Central memory CD8-positive, alpha-beta T cell (primary cell): ENCODE data around the gene IL1F10.

ENCODE experiments used
- ATAC-seq: fragments of 150-1000 bp; cut with Tn5 transposase; replicated peaks from 2 replicates; pipeline ENCODE4 v1.10.0; 2022; ENCODE audit warnings: mild to moderate bottlenecking, moderate FRiP score, moderate number of reproducible peaks; ENCODE audit not compliant: poor library complexity, severe bottlenecking; ENCODE audit errors: extremely low read depth
- DNase-seq, 2 donors: peaks; one replicate each; pipeline ENCODE4 v3.0.0; 2021; ENCODE audit warnings: low spot score in 2 of 2
- H3K27ac Mint-ChIP-seq: one replicate; pipeline ENCODE4 v1.8.0; 2022; ENCODE audit warnings: low read depth, mild to moderate bottlenecking, moderate library complexity, mixed read lengths
- H3K27me3 Mint-ChIP-seq: one replicate; pipeline ENCODE4 v1.8.0; 2022; ENCODE audit warnings: mixed read lengths
- H3K36me3 Mint-ChIP-seq: one replicate; pipeline ENCODE4 v1.8.0; 2022; ENCODE audit warnings: mild to moderate bottlenecking, moderate library complexity, mixed read lengths; ENCODE audit not compliant: insufficient read depth
- H3K4me1 Mint-ChIP-seq: one replicate; pipeline ENCODE4 v1.8.0; 2022; ENCODE audit warnings: mixed read lengths
- H3K4me3 Mint-ChIP-seq: one replicate; pipeline ENCODE4 v1.8.0; 2022; ENCODE audit warnings: mild to moderate bottlenecking, moderate library complexity, mixed read lengths
- H3K9me3 Mint-ChIP-seq: one replicate; pipeline ENCODE4 v1.8.0; 2022; ENCODE audit warnings: mixed read lengths

The IL1F10 gene

DNA sequence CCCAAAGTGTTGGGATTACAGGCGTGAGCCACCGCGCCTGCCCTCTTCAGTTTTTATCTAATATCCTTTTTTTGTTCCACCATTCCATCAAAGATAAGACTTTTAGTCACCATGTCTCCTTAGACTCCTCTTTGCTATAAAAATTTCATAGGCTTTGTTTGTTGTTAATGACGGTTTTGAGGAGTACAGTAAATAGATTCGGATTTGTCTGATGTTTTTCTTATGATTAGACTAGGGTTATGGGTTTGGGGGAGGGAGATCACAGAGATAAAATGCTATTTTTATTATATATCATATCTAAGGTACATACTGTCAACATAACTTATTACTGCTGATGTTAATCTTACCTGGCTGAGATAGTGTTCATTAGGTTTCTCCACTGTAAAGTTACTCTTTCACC is 21.3 kb upstream of the IL1F10 start:
- H3K36me3 Mint-ChIP-seq = no peaks in the 10 kb centered on the region
- H3K4me1 Mint-ChIP-seq = peaks cover 9% of the 10 kb centered on the region
- peaks cover 5% of the 10 kb centered on the region for H3K9me3 Mint-ChIP-seq
- H3K4me3 Mint-ChIP-seq = no peak overlapping the region
- H3K27ac Mint-ChIP-seq = no peak overlapping the region
- DNase-seq (no peak), ATAC-seq (no peak)
- H3K27me3 Mint-ChIP-seq = peaks cover 51% of the 10 kb centered on the region

DNA sequence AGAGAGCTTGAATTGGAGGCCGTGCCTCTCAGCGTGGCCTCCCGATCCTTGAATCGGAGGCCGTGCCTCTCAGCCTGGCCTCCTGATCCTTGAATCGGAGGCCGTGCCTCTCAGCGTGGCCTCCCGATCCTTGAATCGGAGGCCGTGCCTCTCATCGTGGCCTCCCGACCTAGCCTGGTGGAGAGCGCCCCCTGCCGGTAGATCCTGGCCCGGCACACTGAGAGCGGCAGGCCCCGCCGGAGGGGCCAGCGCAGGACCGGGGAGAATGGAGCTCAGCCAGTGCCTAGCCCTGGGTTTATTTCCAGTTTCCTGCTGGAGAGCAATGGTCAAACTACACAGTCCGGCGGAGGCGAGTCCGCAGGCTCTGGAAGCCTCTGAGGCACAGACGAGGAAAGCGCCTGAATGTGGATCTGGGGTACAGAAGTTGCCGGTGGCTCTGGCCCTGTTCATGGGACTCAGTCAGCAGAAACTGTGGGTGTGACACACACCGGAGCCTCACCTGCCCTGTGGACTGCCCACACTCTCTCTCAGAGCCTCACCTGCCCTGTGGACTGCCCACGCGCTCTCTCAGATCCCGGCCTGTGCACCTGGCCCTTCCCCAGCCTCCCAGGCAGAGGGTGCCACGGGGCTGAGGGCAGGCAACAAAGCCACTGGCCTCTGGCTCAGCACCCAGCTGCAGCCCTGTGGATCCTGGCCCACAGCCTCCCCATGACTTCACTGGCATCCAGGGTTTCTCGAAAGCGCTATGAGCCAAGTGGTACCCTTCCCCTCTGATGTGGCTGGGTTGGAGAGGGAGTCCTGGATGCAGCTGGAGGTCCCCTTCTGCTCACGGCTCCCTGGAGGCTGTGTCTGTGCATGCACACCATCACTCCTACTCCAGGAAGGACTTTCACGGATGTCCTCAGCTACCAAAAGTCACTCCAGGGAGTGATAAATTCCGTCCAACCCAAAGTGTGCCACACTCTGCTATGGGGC is 16.6 kb upstream of the IL1F10 start:
- H3K9me3 Mint-ChIP-seq = peaks cover 22% of the 10 kb centered on the region
- H3K4me1 Mint-ChIP-seq = peaks cover 13% of the 10 kb centered on the region
- H3K4me3 Mint-ChIP-seq = no peak overlapping the region
- peaks cover 1% of the 10 kb centered on the region for H3K36me3 Mint-ChIP-seq
- no peak overlapping the region for H3K27ac Mint-ChIP-seq
- no peak for DNase-seq
- H3K27me3 Mint-ChIP-seq = peaks cover 74% of the 10 kb centered on the region
- no peak for ATAC-seq

DNA sequence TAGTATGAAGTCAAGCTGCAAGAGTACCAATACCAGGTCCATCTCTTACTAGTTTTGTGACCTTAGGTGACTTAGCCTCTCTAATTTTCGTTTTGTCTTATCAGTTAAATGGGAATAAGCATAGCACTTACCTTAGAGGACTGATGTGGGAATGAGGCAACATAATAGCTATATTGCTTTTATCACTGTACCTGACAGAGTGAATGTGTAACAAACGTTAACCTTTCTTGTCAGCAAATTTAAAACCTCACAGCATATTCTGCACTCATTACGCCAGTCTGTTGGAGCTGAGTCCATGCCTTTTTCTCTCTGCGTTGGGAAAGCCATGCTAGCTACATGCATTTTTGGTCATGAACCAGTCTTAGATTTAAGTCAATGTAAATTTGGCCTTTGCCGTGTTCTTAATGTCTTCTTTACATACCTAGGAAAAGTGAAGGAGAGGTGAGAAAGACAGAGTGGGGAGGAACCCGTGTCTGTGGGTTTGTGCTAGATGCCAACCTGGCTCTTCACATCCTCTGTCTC is 15.3 kb upstream of the IL1F10 start, which contains the start of gene IL36B:
IL36B (minus strand) TSS at position 472 of the 522 bp plus-strand sequence.
- Mint-ChIP-seq H3K4me1 (peaks cover 13% of the 10 kb centered on the region), H3K27me3 (peaks cover 62% of the 10 kb centered on the region), H3K9me3 (peaks cover 22% of the 10 kb centered on the region), H3K36me3 (peaks cover 1% of the 10 kb centered on the region), H3K27ac (no peak within 1 kb of the TSS), H3K4me3 (no peak within 1 kb of the TSS)
- DNase-seq = no peak
- no peak for ATAC-seq

- no peak overlapping the region for H3K4me3 Mint-ChIP-seq
- no peak for DNase-seq
- no peak overlapping the region for H3K27ac Mint-ChIP-seq
- no peak for ATAC-seq
- peaks cover 22% of the 10 kb centered on the region for H3K9me3 Mint-ChIP-seq
- peaks cover 59% of the 10 kb centered on the region for H3K27me3 Mint-ChIP-seq
- peaks cover 13% of the 10 kb centered on the region for H3K4me1 Mint-ChIP-seq
- peaks cover 1% of the 10 kb centered on the region for H3K36me3 Mint-ChIP-seq
These were observed 14.1 kb upstream of the IL1F10 start for GRCh38 chr2:113053666-113054065.

DNA sequence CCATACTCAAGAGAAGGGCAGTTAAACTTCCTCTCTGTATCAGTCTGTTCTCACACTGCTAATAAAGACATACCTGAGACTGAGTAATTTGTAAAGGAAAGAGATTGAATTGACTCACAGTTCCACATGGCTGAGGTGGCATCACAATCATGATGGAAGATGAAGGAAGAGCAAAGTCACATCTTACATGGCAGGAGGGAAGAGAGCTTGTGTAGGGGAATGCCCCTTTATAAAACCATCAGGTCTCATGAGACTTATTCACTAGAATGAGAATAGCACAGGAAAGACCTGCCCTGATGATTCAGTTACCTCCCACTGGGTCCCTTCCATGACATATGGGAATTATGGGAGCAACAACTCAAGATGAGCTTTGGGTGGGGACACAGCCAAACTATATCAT is 13.7 kb upstream of the IL1F10 start:
- H3K27ac Mint-ChIP-seq = no peak overlapping the region
- H3K9me3 Mint-ChIP-seq = peaks cover 22% of the 10 kb centered on the region
- no peak overlapping the region for H3K4me3 Mint-ChIP-seq
- peaks cover 1% of the 10 kb centered on the region for H3K36me3 Mint-ChIP-seq
- DNase-seq (no peak), ATAC-seq (no peak)
- H3K27me3 Mint-ChIP-seq = peaks cover 56% of the 10 kb centered on the region
- peaks cover 13% of the 10 kb centered on the region for H3K4me1 Mint-ChIP-seq

DNA sequence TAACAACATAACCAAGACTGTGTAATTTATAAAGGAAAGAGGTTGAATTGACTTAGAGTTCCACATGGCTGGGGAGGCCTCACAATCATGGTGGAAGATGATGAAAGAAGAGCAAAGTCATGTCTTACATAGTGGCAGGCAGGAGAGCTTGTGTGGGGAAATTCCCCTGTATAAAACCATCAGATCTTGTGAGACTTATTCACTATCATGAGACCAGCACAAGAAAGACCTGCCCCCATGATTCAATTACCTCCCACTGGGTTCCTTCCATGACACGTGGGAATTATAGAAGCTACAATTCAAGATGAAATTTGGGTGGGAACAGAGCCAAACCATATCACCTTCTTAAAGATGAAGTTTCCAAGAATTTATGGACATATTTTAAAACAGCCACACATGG is 11.2 kb upstream of the IL1F10 start:
- DNase-seq (no peak), ATAC-seq (no peak)
- Mint-ChIP-seq H3K27ac (no peak overlapping the region), H3K36me3 (peaks cover 1% of the 10 kb centered on the region), H3K4me1 (peaks cover 5% of the 10 kb centered on the region), H3K27me3 (peaks cover 42% of the 10 kb centered on the region), H3K9me3 (peaks cover 18% of the 10 kb centered on the region), H3K4me3 (no peak overlapping the region)

DNA sequence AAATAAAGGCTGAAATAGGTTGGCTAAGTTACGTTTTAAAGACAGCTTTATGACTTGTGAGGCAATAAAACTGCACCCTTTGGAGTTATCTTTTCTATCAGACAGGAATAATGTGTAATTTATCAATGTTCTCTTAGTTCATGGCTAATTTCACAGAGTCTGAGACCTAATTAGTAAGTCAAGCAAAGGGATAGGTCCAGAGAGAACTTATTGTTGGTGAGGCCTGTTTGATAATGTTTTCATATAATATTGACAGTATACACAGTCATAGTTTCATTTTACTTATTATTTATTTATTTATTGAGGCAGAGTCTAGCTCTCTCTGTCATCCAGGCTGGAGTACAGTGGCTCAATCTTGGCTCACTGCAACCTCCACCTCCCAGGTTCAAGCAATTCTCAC is 10.7 kb upstream of the IL1F10 start:
- Mint-ChIP-seq H3K4me3 (no peak overlapping the region), H3K36me3 (peaks cover 1% of the 10 kb centered on the region), H3K27ac (no peak overlapping the region), H3K27me3 (peaks cover 43% of the 10 kb centered on the region), H3K9me3 (peaks cover 18% of the 10 kb centered on the region), H3K4me1 (peaks cover 5% of the 10 kb centered on the region)
- DNase-seq = no peak
- ATAC-seq = no peak

DNA sequence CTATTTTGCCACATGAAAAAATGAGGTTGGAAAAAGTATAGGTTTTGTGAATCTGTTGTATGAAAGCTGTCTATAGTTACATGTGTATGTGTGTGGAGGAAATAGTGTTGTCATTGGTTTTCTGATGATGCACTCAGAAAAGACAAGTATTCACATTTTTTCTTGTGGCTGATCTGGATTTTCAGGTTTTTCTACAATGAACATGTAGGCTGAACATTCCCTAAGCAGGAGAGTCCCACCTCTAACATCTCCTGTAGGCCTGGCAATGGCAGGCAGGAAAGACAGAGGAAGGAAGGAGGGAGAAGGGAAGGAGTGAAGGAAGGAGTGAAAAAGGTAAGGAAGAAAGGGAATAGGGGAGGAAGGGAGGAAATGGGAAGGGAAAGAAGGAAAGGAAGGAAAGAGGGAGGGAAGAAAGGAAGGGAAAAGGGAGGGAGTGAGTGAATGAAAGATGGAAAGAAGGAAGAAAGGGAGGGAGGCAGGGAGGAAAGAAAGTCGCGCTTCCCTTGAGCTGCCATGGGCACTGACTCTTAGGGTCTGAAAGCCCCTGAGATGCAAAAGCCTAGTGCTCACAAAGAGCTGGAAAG is 9.3 kb upstream of the IL1F10 start:
- Mint-ChIP-seq H3K36me3 (peaks cover 1% of the 10 kb centered on the region), H3K4me3 (no peak overlapping the region), H3K9me3 (peaks cover 18% of the 10 kb centered on the region), H3K4me1 (peaks cover 5% of the 10 kb centered on the region), H3K27ac (no peak overlapping the region), H3K27me3 (peaks cover 42% of the 10 kb centered on the region)
- ATAC-seq = no peak
- no peak for DNase-seq

DNA sequence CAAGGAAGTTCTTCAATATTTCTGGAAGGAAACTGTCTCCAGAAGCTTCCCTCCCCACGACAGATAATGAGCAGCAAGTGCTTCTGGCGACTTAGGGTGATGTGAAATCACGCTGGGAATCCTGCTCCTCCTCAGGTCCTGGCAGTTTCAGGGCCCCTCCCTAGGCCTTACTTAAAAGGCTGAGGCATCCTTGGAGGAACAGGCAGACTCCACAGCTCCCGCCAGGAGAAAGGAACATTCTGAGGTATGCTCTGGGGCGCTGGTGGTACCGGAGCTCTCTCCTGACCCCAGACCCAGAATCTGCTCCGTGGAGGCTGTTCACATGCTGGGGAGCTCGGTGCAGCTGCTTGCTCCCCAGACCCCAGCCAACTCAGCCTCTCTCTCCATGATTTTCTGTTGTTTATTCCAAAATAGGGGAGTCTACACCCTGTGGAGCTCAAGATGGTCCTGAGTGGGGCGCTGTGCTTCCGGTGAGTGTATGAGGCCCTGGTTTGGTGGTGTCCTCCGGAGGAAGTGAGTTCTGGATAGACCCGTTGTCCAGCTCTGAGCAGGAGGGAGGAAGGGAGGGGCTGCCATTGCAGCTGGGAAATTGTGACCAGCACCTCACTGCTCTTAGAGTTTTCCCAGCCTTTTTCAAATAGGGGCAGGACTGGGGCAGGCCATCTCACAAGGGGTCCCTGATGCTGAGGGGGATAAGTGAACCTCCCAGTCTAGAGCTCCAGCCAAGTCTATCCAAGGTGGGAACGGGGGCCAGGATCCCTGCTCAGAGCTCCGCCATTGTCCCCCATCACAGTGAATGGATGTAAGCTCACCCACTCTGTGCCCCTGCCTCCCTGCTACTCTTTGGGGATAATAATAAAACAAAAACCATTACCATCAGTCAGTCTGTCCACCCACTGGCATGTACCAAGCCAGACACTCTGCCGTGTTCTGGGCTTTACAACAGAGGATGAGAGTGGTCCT is 8.5 kb upstream of the IL1F10 start, which contains the start of gene IL36RN:
IL36RN (plus strand) TSS at position 201 of the 963 bp plus-strand sequence; CDS start at position 442, 241 bp downstream.
- H3K27me3 Mint-ChIP-seq = peaks cover 42% of the 10 kb centered on the region
- DNase-seq (no peak), ATAC-seq (no peak)
- no peak within 1 kb of the TSS for H3K4me3 Mint-ChIP-seq
- H3K36me3 Mint-ChIP-seq = peaks cover 1% of the 10 kb centered on the region
- H3K9me3 Mint-ChIP-seq = peaks cover 12% of the 10 kb centered on the region
- H3K27ac Mint-ChIP-seq = no peak within 1 kb of the TSS
- H3K4me1 Mint-ChIP-seq = no peaks in the 10 kb centered on the region

DNA sequence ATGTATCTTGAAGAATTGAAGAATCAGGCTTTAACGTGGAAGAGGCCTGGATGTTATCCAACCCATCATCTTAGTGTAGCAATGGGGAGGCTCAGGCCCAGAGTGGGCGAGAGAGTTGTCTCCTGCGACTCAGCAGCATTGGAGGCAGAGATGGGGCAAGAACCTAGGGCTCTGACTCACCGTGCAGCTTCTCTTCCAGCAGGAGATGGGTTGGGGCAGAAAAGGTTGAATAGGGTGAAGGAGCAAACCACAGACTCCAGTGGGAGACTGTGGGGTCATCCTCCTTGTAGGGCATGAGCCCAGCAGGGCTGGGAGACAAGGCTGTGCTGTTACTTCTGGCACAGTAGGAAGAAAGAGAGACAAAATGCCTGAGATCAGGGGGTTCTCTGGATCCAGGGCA is 7.4 kb upstream of the IL1F10 start:
- Mint-ChIP-seq H3K9me3 (peaks cover 6% of the 10 kb centered on the region), H3K27ac (no peak overlapping the region), H3K4me1 (no peaks in the 10 kb centered on the region), H3K27me3 (peaks cover 34% of the 10 kb centered on the region), H3K36me3 (peaks cover 1% of the 10 kb centered on the region), H3K4me3 (no peak overlapping the region)
- DNase-seq (no peak), ATAC-seq (no peak)

DNA sequence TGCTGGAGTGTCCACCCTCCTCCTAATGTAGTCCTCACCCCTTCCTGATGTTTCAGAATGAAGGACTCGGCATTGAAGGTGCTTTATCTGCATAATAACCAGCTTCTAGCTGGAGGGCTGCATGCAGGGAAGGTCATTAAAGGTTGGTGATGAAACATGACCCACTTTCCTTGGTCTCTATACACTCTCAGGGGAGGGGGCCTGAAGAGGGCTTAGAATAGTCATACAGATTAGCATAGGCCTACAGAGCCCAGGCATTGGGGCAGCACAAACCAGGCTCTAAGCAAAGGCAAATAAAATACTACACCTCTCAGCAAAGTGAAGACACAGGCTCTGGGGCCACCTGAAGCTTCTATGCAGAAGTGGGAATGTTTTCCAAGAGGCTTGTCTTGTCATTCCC is 7.0 kb upstream of the IL1F10 start:
- no peaks in the 10 kb centered on the region for H3K4me1 Mint-ChIP-seq
- no peak overlapping the region for H3K4me3 Mint-ChIP-seq
- DNase-seq (no peak), ATAC-seq (no peak)
- peaks cover 30% of the 10 kb centered on the region for H3K27me3 Mint-ChIP-seq
- peaks cover 2% of the 10 kb centered on the region for H3K9me3 Mint-ChIP-seq
- no peaks in the 10 kb centered on the region for H3K36me3 Mint-ChIP-seq
- H3K27ac Mint-ChIP-seq = no peak overlapping the region

DNA sequence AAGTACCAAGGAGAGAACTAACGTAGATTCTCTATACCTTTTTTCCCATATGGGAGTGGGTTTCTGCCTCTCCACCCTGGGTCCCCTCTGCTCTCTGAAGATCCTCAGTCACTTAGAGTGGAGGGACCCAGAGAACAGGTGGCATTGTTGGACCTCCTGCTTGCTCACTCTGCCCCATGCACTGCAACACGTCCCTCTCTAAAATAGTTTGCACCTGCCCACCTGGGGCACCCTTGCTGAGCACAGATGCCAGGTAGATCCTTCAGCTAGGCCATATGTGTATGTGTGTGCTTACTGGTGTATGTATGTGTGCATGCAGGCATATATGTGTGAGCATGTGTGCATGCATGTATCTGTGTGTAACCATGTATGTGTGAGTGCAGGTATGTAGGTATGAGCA is 6.5 kb upstream of the IL1F10 start:
- H3K27me3 Mint-ChIP-seq = peaks cover 30% of the 10 kb centered on the region
- H3K27ac Mint-ChIP-seq = no peak overlapping the region
- H3K36me3 Mint-ChIP-seq = no peaks in the 10 kb centered on the region
- H3K9me3 Mint-ChIP-seq = no peaks in the 10 kb centered on the region
- no peak overlapping the region for H3K4me3 Mint-ChIP-seq
- ATAC-seq (no peak), DNase-seq (no peak)
- H3K4me1 Mint-ChIP-seq = no peaks in the 10 kb centered on the region
